HEK293T (cell line): ENCODE results near the gene DOCK3.
A peak's percentile ranks its signal among the peaks of the same experiment; 100 is the strongest.

Experiments used
- CTCF ChIA-PET: fragments of 350-600 bp; formaldehyde crosslinking; extraction: SDS; loops from one replicate; lab custom pipeline; 2021; ENCODE audit warnings: antibody characterized with exemption, inconsistent platforms; lab: Yijun Ruan, JAX
- POLR2A ChIA-PET: fragments of 350-600 bp; formaldehyde crosslinking; extraction: SDS; loops from one replicate; lab custom pipeline; 2020; ENCODE audit warnings: antibody characterized with exemption, inconsistent platforms; lab: Yijun Ruan, JAX
- DNase-seq: peaks from one replicate; pipeline ENCODE4 v3.0.0; 2012; ENCODE audit warnings: mixed read lengths; ENCODE audit errors: extremely low spot score
- ARNT ChIP-seq: fragments of 450-650 bp; IDR thresholded peaks from 2 replicates; pipeline ENCODE4 v1.6.1; 2017; ENCODE audit warnings: mild to moderate bottlenecking
- BHLHE40 ChIP-seq: fragments of 450-650 bp; IDR thresholded peaks from 2 replicates; pipeline ENCODE4 v1.6.1; 2016; ENCODE audit warnings: mild to moderate bottlenecking, moderate library complexity, borderline replicate concordance
- CTBP1 ChIP-seq: fragments of 450-650 bp; IDR thresholded peaks from 2 replicates; pipeline ENCODE4 v1.6.1; 2016; ENCODE audit warnings: borderline replicate concordance
- ELF4 ChIP-seq: fragments of 450-650 bp; IDR thresholded peaks from 2 replicates; pipeline ENCODE4 v1.6.1; 2017; ENCODE audit warnings: antibody characterized with exemption
- FOXA1 ChIP-seq: fragments of 450-650 bp; IDR thresholded peaks from 2 replicates; pipeline ENCODE4 v1.6.1; 2016; ENCODE audit warnings: mild to moderate bottlenecking
- FOXK2 ChIP-seq: fragments of 450-650 bp; IDR thresholded peaks from 2 replicates; pipeline ENCODE4 v1.6.1; 2016; ENCODE audit warnings: mild to moderate bottlenecking
- FOXM1 ChIP-seq: fragments of 450-650 bp; IDR thresholded peaks from 2 replicates; pipeline ENCODE4 v1.6.1; 2017; ENCODE audit warnings: mild to moderate bottlenecking, borderline replicate concordance
- HDGF ChIP-seq: fragments of 450-650 bp; IDR thresholded peaks from 2 replicates; pipeline ENCODE4 v1.6.1; 2017; ENCODE audit warnings: antibody characterized with exemption, borderline replicate concordance
- L3MBTL2 ChIP-seq: fragments of 450-650 bp; conservative IDR thresholded peaks from 2 replicates; pipeline ENCODE4 v1.6.1; 2016; ENCODE audit warnings: mild to moderate bottlenecking
- LEF1 ChIP-seq: fragments of 450-650 bp; IDR thresholded peaks from 2 replicates; pipeline ENCODE4 v1.6.1; 2017; ENCODE audit warnings: mild to moderate bottlenecking, borderline replicate concordance
- NFRKB ChIP-seq: fragments of 450-650 bp; IDR thresholded peaks from 2 replicates; pipeline ENCODE4 v1.6.1; 2016; ENCODE audit warnings: mild to moderate bottlenecking, moderate library complexity
- SP1 ChIP-seq: fragments of 450-650 bp; IDR thresholded peaks from 2 replicates; pipeline ENCODE4 v1.6.1; 2017
- SUZ12 ChIP-seq: fragments of 450-650 bp; IDR thresholded peaks from 2 replicates; pipeline ENCODE4 v1.6.1; 2016; ENCODE audit warnings: mild to moderate bottlenecking
- TARDBP ChIP-seq: fragments of 450-650 bp; IDR thresholded peaks from 2 replicates; pipeline ENCODE4 v1.6.1; 2016
- ZNF384 ChIP-seq: fragments of 450-650 bp; IDR thresholded peaks from 2 replicates; pipeline ENCODE4 v1.6.1; 2016
- TF ChIP-seq, protein P1 (sequence below): fragments of 450-650 bp; IDR thresholded peaks from 2 replicates; pipeline ENCODE4 v1.6.1; 2016

DOCK3 gene

DNA sequence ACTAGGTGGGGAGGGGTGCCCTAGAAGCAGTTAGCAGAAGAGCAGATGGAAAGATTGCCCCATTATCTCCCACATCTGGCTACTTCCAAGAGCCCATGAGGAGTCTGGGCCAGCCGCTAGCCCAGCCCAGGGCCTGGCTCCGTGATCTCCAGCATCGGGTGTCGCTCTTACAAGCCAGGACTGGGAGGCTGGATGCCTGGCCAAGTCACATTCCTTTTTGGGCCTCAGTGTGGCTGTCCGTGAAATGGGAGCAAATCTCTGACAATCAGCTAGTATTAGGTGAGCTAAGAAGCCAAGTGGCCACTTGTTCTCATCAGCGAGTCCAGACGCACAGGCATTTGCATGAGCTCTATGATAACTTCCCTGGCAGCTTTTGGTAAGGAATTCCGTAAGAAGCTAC is 23.3 kb upstream of the DOCK3 start:
- no peak for DNase-seq
- TF ChIP-seq FOXM1: no peak
- no peak for TF ChIP-seq BHLHE40
- TF ChIP-seq, protein P1, sequence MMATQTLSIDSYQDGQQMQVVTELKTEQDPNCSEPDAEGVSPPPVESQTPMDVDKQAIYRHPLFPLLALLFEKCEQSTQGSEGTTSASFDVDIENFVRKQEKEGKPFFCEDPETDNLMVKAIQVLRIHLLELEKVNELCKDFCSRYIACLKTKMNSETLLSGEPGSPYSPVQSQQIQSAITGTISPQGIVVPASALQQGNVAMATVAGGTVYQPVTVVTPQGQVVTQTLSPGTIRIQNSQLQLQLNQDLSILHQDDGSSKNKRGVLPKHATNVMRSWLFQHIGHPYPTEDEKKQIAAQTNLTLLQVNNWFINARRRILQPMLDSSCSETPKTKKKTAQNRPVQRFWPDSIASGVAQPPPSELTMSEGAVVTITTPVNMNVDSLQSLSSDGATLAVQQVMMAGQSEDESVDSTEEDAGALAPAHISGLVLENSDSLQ: no peak
- no peak for TF ChIP-seq ZNF384
- CTCF ChIA-PET: interaction anchor here (4.5 kb wide), 1 partner anchor 36 kb away, joined by 37 read pairs; the partner anchor contains the start of gene MAPKAPK3
- POLR2A ChIA-PET: interaction anchor here (2.2 kb wide), 1 partner anchor 34 kb away, joined by 12 read pairs; the partner anchor contains the start of gene MAPKAPK3

GRCh38 chr3:50651920-50652529 is 22.7 kb upstream of the DOCK3 start:
- CTCF ChIA-PET: interaction anchor here (0.6 to 4.5 kb wide), 9 partner anchors 10 to 191 kb away, joined by 3 to 37 read pairs (median 4); partner anchors contain the start of gene MAPKAPK3
- POLR2A ChIA-PET: interaction anchor here (2.2 kb wide), 1 partner anchor 35 kb away, joined by 12 read pairs; the partner anchor contains the start of gene MAPKAPK3
- DNase-seq: no peak
- no peak for TF ChIP-seq CTBP1
- TF ChIP-seq ELF4: no peak
- no peak for TF ChIP-seq LEF1
- TF ChIP-seq FOXA1: no peak
- TF ChIP-seq SP1: no peak
- TF ChIP-seq L3MBTL2: no peak
- TF ChIP-seq BHLHE40: no peak
- no peak for TF ChIP-seq ARNT
- no peak for TF ChIP-seq HDGF
- TF ChIP-seq NFRKB: no peak
- TF ChIP-seq SUZ12: no peak
- TF ChIP-seq, protein P1: no peak
- no peak for TF ChIP-seq FOXK2
- no peak for TF ChIP-seq TARDBP
- TF ChIP-seq FOXM1: no peak
- TF ChIP-seq ZNF384: no peak

DNA sequence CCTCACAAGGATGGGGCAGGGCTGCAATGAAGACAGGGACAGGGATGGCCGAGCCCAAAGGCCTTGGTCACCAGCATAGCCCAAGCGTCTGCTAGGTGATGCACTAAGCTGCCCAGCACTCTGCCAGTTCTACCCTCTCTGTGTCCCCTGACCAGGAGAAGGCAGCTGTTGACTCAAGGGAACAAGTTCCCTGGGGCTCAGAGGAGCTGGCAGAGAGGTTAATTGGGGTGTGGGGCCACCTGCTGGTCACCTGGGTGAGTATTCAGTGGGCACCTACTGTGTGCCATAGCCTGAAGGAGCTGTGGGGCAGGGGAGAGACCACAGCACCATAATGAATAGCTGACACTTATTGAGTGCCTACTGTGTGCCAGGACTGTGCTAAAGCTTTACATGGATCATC is 22.0 kb upstream of the DOCK3 start:
- CTCF ChIA-PET: interaction anchor here (0.6 to 4.5 kb wide), 11 partner anchors 10 to 191 kb away, joined by 3 to 37 read pairs (median 4); partner anchors contain the start of gene MAPKAPK3
- peak; percentile 31 for DNase-seq
- TF ChIP-seq, protein P1: no peak
- TF ChIP-seq BHLHE40 (no peak), FOXK2 (no peak), L3MBTL2 (no peak), FOXA1 (no peak), ELF4 (no peak), SP1 (no peak), LEF1 (no peak), TARDBP (no peak), ZNF384 (no peak), ARNT (no peak), FOXM1 (no peak), NFRKB (no peak), HDGF (no peak), SUZ12 (no peak), CTBP1 (no peak)
- POLR2A ChIA-PET: interaction anchor here (0.6 to 2.2 kb wide), 5 partner anchors 18 to 83 kb away, joined by 3 to 12 read pairs (median 3); partner anchors contain the start of genes HEMK1 and MAPKAPK3

DNA sequence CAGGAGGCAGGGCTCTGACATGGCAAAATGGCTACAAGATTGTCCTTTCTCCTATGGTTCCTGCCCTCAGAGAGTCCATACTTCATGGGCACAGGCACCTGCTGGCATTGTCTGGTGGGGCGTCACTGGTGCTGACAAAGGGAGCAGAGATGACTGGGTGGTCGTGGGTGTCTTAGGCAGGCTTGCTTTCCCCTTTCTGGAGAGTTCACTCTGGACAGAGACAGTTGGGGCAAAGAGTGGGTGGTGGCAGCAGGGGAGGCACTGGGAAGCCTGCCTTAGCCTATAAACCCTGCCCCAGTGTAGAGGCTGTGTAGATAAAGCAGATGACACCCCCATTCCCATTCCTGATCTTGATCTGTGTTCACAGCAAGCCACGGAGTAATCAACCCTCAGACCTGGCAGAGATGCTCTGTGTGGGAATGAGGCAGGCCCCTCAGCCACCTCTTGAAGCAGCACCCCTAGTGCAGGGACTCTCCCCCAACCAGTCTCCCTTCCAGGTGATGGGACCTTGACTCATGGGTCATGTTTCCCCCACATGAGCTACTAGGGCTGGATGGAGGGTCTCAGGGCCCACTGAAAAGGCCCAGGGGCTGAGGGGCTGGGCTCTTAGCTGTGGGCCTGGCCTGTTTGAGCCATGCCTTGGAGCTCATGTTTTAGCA is 20.7 kb upstream of the DOCK3 start:
- CTCF ChIA-PET: interaction anchor here (1.9 to 4.5 kb wide), 2 partner anchors 23 to 38 kb away, joined by 15 to 37 read pairs; partner anchors contain the start of gene MAPKAPK3

More for the DNA sequence above, 20.7 kb upstream of the DOCK3 start:
- DNase-seq: no peak
- POLR2A ChIA-PET: interaction anchor here (0.9 to 1.2 kb wide), 2 partner anchors 17 to 34 kb away, joined by 3 read pairs; no protein-coding TSS in a partner anchor
- TF ChIP-seq TARDBP (no peak), BHLHE40 (no peak), L3MBTL2 (no peak), FOXA1 (no peak), NFRKB (no peak), ELF4 (no peak), FOXK2 (no peak), FOXM1 (no peak)
- TF ChIP-seq, protein P1: no peak
